ENCODE measurements around the gene NIPBL.
"Not testable (repeated sequence)": the region's sequence is repeated elsewhere in the genome, so short reads cannot be mapped to it uniquely, and the experiment has no call there.

DNA sequence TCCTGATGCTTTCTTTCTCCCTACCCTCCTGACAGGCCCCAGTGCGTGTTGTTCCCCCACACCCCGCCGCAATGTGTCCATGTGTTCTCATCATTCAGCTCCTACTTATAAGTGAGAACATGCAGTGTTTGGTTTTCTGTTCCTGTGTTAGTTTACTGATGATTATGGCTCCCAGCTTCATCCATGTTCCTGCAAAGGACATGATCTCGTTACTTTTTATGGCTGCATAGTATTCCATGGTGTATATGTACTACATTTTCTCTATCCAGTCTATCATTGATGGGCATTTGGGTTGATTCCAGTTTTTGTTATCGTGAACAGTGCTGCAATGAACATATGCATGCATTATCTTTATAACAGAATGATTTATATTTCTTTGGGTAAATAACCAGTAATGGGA lies 222.7 kb downstream of the NIPBL start:
- TF ChIP-seq SP1 (IDR thresholded peaks at IDR 0.05); FOXA1 (IDR thresholded peaks at IDR 0.05); ELF4 (IDR thresholded peaks at IDR 0.05); TARDBP (IDR thresholded peaks at IDR 0.05); SUZ12 (IDR thresholded peaks at IDR 0.05); BHLHE40 (IDR thresholded peaks at IDR 0.05; ENCODE audit: borderline replicate concordance); FOXK2 (IDR thresholded peaks at IDR 0.05): not testable (repeated sequence)
- TF ChIP-seq, protein P1, sequence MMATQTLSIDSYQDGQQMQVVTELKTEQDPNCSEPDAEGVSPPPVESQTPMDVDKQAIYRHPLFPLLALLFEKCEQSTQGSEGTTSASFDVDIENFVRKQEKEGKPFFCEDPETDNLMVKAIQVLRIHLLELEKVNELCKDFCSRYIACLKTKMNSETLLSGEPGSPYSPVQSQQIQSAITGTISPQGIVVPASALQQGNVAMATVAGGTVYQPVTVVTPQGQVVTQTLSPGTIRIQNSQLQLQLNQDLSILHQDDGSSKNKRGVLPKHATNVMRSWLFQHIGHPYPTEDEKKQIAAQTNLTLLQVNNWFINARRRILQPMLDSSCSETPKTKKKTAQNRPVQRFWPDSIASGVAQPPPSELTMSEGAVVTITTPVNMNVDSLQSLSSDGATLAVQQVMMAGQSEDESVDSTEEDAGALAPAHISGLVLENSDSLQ (IDR thresholded peaks at IDR 0.05) = not testable (repeated sequence)

Data from HEK293T (cell line).